Measurements from ENCODE around the gene DNAH8. TPM values are rescaled to one million over a fixed set of nuclear protein-coding genes. Genes with fewer than 3 reads are reported as not detected.

DNAH8 gene
- total and polyA plus RNA-seq, 4 donors, result 0.01 to 0.37 (median 0.11) TPM

DNA sequence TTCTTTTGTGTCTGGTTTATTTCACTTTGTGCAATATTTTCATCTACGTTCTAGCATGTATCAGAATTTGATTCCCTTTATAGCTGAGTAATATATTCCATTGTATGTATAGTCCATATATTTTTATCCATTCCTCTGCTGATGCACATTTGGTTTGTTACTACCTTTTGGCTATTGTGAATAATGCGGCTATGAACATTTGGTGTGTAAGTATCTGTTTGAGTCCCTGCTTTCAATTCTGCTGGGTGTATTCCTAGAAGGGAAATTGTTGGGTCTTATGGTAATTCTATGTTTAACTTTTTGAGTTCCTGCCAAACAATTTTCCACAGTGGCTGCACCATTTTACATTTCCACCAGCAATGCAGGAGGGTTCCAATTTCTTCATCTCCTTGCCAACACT, 52.4 kb downstream of the DNAH8 start:
- no peak overlapping the region for H3K9ac ChIP-seq (ENCODE audit: insufficient read depth in 1 of 2, low read length in 2 of 2)
- no peaks in the 10 kb centered on the region for H3K27me3 ChIP-seq (ENCODE audit: control insufficient read depth in 3 of 3, insufficient read depth in 3 of 3, low read length in 2 of 3)
- 94% methylated on average over 2 of the region's 2 CpGs for WGBS, 2 donors
- ATAC-seq (ENCODE audit: insufficient read depth, low FRiP score), result no peak
- H3K4me3 ChIP-seq, result no peak overlapping the region
- H3K9me3 ChIP-seq (ENCODE audit: control insufficient read depth in 4 of 4, insufficient read depth in 3 of 4, low read length in 3 of 4), result peaks cover 0 to 2% (median 0%) of the 10 kb centered on the region in 4 donors
- no peaks in the 10 kb centered on the region for H3K36me3 ChIP-seq (ENCODE audit: control insufficient read depth in 4 of 4, insufficient read depth in 4 of 4, low read length in 4 of 4)
- TF ChIP-seq, protein P1, sequence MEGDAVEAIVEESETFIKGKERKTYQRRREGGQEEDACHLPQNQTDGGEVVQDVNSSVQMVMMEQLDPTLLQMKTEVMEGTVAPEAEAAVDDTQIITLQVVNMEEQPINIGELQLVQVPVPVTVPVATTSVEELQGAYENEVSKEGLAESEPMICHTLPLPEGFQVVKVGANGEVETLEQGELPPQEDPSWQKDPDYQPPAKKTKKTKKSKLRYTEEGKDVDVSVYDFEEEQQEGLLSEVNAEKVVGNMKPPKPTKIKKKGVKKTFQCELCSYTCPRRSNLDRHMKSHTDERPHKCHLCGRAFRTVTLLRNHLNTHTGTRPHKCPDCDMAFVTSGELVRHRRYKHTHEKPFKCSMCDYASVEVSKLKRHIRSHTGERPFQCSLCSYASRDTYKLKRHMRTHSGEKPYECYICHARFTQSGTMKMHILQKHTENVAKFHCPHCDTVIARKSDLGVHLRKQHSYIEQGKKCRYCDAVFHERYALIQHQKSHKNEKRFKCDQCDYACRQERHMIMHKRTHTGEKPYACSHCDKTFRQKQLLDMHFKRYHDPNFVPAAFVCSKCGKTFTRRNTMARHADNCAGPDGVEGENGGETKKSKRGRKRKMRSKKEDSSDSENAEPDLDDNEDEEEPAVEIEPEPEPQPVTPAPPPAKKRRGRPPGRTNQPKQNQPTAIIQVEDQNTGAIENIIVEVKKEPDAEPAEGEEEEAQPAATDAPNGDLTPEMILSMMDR (IDR thresholded peaks at IDR 0.05; ENCODE audit: control extremely low read depth, extremely low read depth), result no peak
- H3K27ac ChIP-seq (ENCODE audit: low read depth in 1 of 2, low read length in 1 of 2), result no peak overlapping the region
- peaks cover 0 to 6% (median 0%) of the 10 kb centered on the region in 5 donors for H3K4me1 ChIP-seq (ENCODE audit: control insufficient read depth in 5 of 5, insufficient read depth in 5 of 5, low read length in 5 of 5)
- no peak for DNase-seq

DNA sequence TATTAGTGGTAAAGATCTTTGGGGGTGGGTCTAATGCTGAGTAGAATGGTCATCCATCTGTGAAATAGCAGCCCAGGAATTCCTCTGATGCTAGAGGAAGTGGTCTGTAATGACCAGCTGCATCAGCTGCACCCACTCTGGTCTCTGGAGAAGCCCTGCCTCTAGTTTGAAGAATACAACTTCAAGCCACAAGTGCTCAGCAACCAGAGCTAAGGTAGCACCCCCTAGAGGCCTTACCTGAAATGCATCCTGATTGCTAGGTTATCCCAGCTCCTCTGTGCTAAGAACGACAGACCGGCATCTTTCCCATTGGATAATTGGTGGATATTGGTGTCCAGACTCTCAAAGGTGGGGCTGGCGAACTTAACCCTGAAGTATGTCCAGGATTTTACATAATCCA, 58.2 kb downstream of the DNAH8 start:
- TF ChIP-seq, protein P1 (IDR thresholded peaks at IDR 0.05; ENCODE audit: control extremely low read depth, extremely low read depth), result no peak
- no peaks in the 10 kb centered on the region for H3K36me3 ChIP-seq (ENCODE audit: control insufficient read depth in 4 of 4, insufficient read depth in 4 of 4, low read length in 4 of 4)
- 86 to 92% methylated on average over 3 of the region's 3 CpGs for WGBS, 2 donors
- DNase-seq, result no peak
- peaks cover 0 to 6% (median 0%) of the 10 kb centered on the region in 5 donors for H3K4me1 ChIP-seq (ENCODE audit: control insufficient read depth in 5 of 5, insufficient read depth in 5 of 5, low read length in 5 of 5)
- no peak overlapping the region for H3K9ac ChIP-seq (ENCODE audit: insufficient read depth in 1 of 2, low read length in 2 of 2)
- no peak overlapping the region for H3K27ac ChIP-seq (ENCODE audit: low read depth in 1 of 2, low read length in 1 of 2)
- ATAC-seq (ENCODE audit: insufficient read depth, low FRiP score), result no peak
- no peak overlapping the region for H3K4me3 ChIP-seq
- peaks cover 0 to under 1% (median 0%) of the 10 kb centered on the region in 4 donors for H3K9me3 ChIP-seq (ENCODE audit: control insufficient read depth in 4 of 4, insufficient read depth in 3 of 4, low read length in 3 of 4)
- H3K27me3 ChIP-seq (ENCODE audit: control insufficient read depth in 3 of 3, insufficient read depth in 3 of 3, low read length in 2 of 3), result no peaks in the 10 kb centered on the region

DNA sequence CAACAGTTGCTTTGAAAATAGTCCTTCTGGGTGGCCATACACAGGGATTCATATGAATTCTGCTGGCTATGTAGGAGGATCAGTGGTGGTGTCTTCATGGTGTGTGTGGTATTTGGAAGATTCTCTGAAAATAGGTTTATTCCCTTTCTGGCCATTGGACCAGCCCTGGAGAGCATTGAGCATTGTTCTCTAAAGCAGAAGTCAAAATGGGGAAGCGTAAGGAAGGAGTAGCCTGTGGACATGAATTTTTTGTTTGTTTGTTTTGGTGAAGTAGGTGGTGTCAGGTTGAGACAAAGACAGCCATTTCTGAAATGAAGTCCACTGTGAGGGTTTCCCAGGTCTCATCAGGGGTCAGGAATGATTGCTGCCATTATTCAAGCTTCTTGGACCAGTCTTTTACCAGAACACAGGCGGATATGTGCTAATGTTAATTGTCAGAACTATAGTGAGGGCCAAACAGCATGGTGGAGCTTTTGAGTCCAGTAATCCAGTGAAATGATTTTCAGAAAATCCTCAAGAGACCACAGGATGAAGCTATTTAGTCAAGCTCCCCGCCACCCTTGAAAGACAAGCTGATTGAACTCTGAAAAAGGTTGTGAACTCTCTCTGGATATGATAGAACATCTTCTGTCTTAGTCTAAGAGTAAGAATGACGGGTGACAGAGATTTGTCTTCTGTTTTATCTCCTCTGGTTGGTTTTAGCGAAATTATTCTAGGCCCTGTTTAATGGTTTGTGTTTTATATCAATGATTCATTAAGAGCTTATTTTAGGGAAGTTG, 60.0 kb downstream of the DNAH8 start:
- Histone ChIP-seq H3K27ac (ENCODE audit: low read depth in 1 of 2, low read length in 1 of 2) (no peak overlapping the region), H3K36me3 (ENCODE audit: control insufficient read depth in 4 of 4, insufficient read depth in 4 of 4, low read length in 4 of 4) (no peaks in the 10 kb centered on the region), H3K4me1 (ENCODE audit: control insufficient read depth in 5 of 5, insufficient read depth in 5 of 5, low read length in 5 of 5) (peaks cover 0 to 6% (median 0%) of the 10 kb centered on the region in 5 donors), H3K9ac (ENCODE audit: insufficient read depth in 1 of 2, low read length in 2 of 2) (no peak overlapping the region), H3K4me3 (no peak overlapping the region), H3K9me3 (ENCODE audit: control insufficient read depth in 4 of 4, insufficient read depth in 3 of 4, low read length in 3 of 4) (no peaks in the 10 kb centered on the region), H3K27me3 (ENCODE audit: control insufficient read depth in 3 of 3, insufficient read depth in 3 of 3, low read length in 2 of 3) (no peaks in the 10 kb centered on the region)
- TF ChIP-seq, protein P1 (IDR thresholded peaks at IDR 0.05; ENCODE audit: control extremely low read depth, extremely low read depth), result no peak
- DNase-seq (no peak), ATAC-seq (ENCODE audit: insufficient read depth, low FRiP score) (no peak)
- WGBS, 2 donors, result 85 to 92% methylated on average over 5 of the region's 5 CpGs
